Measurements from ENCODE around the gene TRIM40. TPM values are rescaled to one million over a fixed set of nuclear protein-coding genes. Genes with fewer than 3 reads are reported as not detected.

TRIM40 gene
- total RNA-seq, 1 experiment from 2014 or later = not detected

GRCh38 chr6:30196376-30196775 lies 60.4 kb downstream of the TRIM40 start:
- TF ChIP-seq TCF7L2 (IDR thresholded peaks at IDR 0.05; ENCODE audit: low read depth, low read length) = no peak
- TF ChIP-seq, protein P1, sequence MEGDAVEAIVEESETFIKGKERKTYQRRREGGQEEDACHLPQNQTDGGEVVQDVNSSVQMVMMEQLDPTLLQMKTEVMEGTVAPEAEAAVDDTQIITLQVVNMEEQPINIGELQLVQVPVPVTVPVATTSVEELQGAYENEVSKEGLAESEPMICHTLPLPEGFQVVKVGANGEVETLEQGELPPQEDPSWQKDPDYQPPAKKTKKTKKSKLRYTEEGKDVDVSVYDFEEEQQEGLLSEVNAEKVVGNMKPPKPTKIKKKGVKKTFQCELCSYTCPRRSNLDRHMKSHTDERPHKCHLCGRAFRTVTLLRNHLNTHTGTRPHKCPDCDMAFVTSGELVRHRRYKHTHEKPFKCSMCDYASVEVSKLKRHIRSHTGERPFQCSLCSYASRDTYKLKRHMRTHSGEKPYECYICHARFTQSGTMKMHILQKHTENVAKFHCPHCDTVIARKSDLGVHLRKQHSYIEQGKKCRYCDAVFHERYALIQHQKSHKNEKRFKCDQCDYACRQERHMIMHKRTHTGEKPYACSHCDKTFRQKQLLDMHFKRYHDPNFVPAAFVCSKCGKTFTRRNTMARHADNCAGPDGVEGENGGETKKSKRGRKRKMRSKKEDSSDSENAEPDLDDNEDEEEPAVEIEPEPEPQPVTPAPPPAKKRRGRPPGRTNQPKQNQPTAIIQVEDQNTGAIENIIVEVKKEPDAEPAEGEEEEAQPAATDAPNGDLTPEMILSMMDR (IDR thresholded peaks at IDR 0.05) = no peak
- no peak for TF ChIP-seq SIN3A (IDR thresholded peaks at IDR 0.05; ENCODE audit: borderline replicate concordance, insufficient read depth, low read depth, low read length)
- TF ChIP-seq POLR2AphosphoS5 (IDR thresholded peaks at IDR 0.05; ENCODE audit: low read depth, low read length) = no peak
- no peak for TF ChIP-seq REST (IDR thresholded peaks at IDR 0.05; ENCODE audit: insufficient read depth in 1 of 2, low read depth in 2 of 2, low read length in 1 of 2)
- Histone ChIP-seq H3K4me1 (ENCODE audit: control insufficient read depth, insufficient read depth, low read length) (no peaks in the 10 kb centered on the region), H3K9me3 (ENCODE audit: control insufficient read depth, insufficient read depth, low read depth, low read length) (no peaks in the 10 kb centered on the region), H3K4me3 (ENCODE audit: low read depth in 2 of 2, low read length in 2 of 2) (no peak overlapping the region), H3K36me3 (ENCODE audit: control insufficient read depth, insufficient read depth, low read length) (peaks cover 16% of the 10 kb centered on the region; the same call in 1 of the 2 replicates), H3K27me3 (ENCODE audit: control insufficient read depth, insufficient read depth, low read length) (no peaks in the 10 kb centered on the region), H3K27ac (ENCODE audit: low read length) (no peak overlapping the region)
- in situ Hi-C loops (cut with HindIII; ENCODE audit: low pct_unique_long_range_greater_than_20kb, low sequenced_read_pairs) = no loop called here
- ChIA-PET POLR2A (no interaction called here), CTCF (interaction anchor here (0.7 kb wide), 1 partner anchor 9 kb away, joined by 3 read pairs; no protein-coding TSS in a partner anchor)
- ATAC-seq (no peak), DNase-seq (ENCODE audit: low read depth, low spot score) (no peak)
- intact Hi-C loops (cut with micrococcal nuclease; ENCODE audit: unreplicated experiment) = no loop called here
- no TSS peak for BruUV-seq (replicated peaks)

Other genes with a start within 250 kb of the TRIM40 start
- gene HLA-A, start 193.6 kb upstream of the TRIM40 start, total RNA-seq (2021; ENCODE audit: unreplicated experiment) = 397 TPM
- gene POLR1H, start 74.9 kb upstream of the TRIM40 start, total RNA-seq (2021; ENCODE audit: unreplicated experiment) = 24.9 TPM
- gene PPP1R11, start 68.9 kb upstream of the TRIM40 start, total RNA-seq (2021; ENCODE audit: unreplicated experiment) = 59.2 TPM
- gene RNF39, start 60.4 kb upstream of the TRIM40 start, total RNA-seq (2021; ENCODE audit: unreplicated experiment) = not detected
- gene TRIM31, start 23.1 kb upstream of the TRIM40 start, total RNA-seq (2021; ENCODE audit: unreplicated experiment) = not detected
- gene TRIM10, start 25.1 kb downstream of the TRIM40 start, total RNA-seq (2021; ENCODE audit: unreplicated experiment) = not detected
- gene TRIM15, start 27.4 kb downstream of the TRIM40 start, total RNA-seq (2021; ENCODE audit: unreplicated experiment) = 0.13 TPM
- gene TRIM26, start 77.3 kb downstream of the TRIM40 start, total RNA-seq (2021; ENCODE audit: unreplicated experiment) = 44.8 TPM
- 13.4 TPM for gene TRIM39, start 190.8 kb downstream of the TRIM40 start, total RNA-seq (2021; ENCODE audit: unreplicated experiment)
- 81.3 TPM for gene RPP21, start 209.0 kb downstream of the TRIM40 start, total RNA-seq (2021; ENCODE audit: unreplicated experiment)

All from Panc1 (cell line).